Measurements from ENCODE around the gene FBXO22.
"Not testable (repeated sequence)": the region's sequence is repeated elsewhere in the genome, so short reads cannot be mapped to it uniquely, and the experiment has no call there.

FBXO22 gene

GRCh38 chr15:75984706-75985105 is 81.0 kb downstream of the FBXO22 start:
- DNase-seq = not testable (repeated sequence)

DNA sequence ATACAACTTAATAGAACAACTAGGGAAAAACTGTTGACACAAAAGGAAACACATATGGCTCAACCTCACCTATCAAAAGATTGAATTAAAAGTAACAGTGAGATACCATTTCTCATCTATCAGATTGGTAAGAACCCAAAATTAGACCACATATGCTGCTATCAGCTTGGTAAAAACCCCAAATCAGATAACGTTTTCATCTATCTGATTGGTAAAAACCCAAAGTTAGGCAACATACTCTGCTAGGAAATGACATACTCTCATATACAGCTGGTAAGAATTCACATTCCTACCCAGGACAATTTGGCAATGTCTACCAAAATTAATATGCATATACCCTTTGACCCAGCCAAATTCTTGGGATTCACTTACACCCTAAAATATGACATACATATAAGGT is 82.3 kb downstream of the FBXO22 start:
- no peak for DNase-seq

DNA sequence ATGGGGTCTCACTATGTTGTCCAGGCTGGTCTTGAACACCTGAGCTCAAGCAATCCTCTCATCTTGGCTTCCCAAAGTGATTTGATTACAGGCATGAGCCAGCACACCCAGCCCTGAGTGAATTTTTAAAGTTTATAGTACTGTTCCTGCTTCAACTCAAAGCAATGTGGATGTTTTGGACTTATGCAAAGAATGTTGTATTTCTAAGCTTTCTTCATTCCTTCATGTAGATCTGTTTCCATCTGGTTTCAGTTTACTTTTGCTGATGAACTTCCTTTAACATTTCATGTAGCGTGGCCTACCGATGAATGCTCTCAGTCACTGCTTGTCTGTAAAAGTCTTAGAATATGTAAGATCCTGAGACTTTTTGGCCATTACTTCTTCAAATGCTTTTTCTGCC is 85.4 kb downstream of the FBXO22 start:
- no peak for DNase-seq

- DNase-seq = no peak
Observed at GRCh38 chr15:75989875-75990274, 86.2 kb downstream of the FBXO22 start.
